H9 (cell line): ENCODE measurements around the gene ROR1. TPM values are rescaled to one million over a fixed set of nuclear protein-coding genes. Genes with fewer than 3 reads are reported as not detected.
A peak's percentile ranks its signal among the peaks of the same experiment; 100 is the strongest.

Experiments used
- DNase-seq: peaks from one replicate; pipeline ENCODE4 v3.0.0-alpha.2; 2017
- H2AFZ ChIP-seq: one replicate; pipeline ENCODE4 v1.6.1; 2013; ENCODE audit warnings: mild to moderate bottlenecking, low read length, control low read depth, moderate library complexity
- H2AK5ac ChIP-seq: 2 replicates; pipeline ENCODE4 v1.6.1; 2013; ENCODE audit warnings: low read length, control low read depth, mixed read lengths; ENCODE audit not compliant: insufficient read length
- H2BK120ac ChIP-seq: one replicate; pipeline ENCODE4 v1.6.1; 2013; ENCODE audit warnings: low read depth, mild to moderate bottlenecking, low read length, control low read depth, inconsistent platforms; ENCODE audit not compliant: poor library complexity, severe bottlenecking
- H2BK12ac ChIP-seq: 2 replicates; pipeline ENCODE4 v1.6.1; 2013; ENCODE audit warnings: low read length, control low read depth, mixed read lengths, low read depth; ENCODE audit not compliant: insufficient read length
- H2BK15ac ChIP-seq: 2 replicates; pipeline ENCODE4 v1.6.1; 2013; ENCODE audit warnings: low read depth, low read length, control low read depth
- H2BK20ac ChIP-seq: one replicate; pipeline ENCODE4 v1.6.1; 2013; ENCODE audit warnings: low read depth, mild to moderate bottlenecking, low read length, control low read depth, inconsistent platforms; ENCODE audit not compliant: poor library complexity, severe bottlenecking
- H2BK5ac ChIP-seq: 2 replicates; pipeline ENCODE4 v1.6.1; 2013; ENCODE audit warnings: low read length, control low read depth, mixed read lengths; ENCODE audit not compliant: insufficient read length
- H3K14ac ChIP-seq: 2 replicates; pipeline ENCODE4 v1.6.1; 2013; ENCODE audit warnings: low read length, control low read depth; ENCODE audit not compliant: insufficient read depth
- H3K18ac ChIP-seq: 2 replicates; pipeline ENCODE4 v1.6.1; 2013; ENCODE audit warnings: low read depth, mild to moderate bottlenecking, mixed read lengths, low read length, control low read depth; ENCODE audit not compliant: insufficient read length
- H3K23ac ChIP-seq: 2 replicates; pipeline ENCODE4 v1.6.1; 2013; ENCODE audit warnings: low read length, control low read depth, mixed read lengths, low read depth; ENCODE audit not compliant: insufficient read length
- H3K23me2 ChIP-seq: 2 replicates; pipeline ENCODE4 v1.6.1; 2013; ENCODE audit warnings: low read depth, mild to moderate bottlenecking, mixed read lengths, low read length, control low read depth; ENCODE audit not compliant: insufficient read length, poor library complexity, severe bottlenecking
- H3K27ac ChIP-seq: 2 replicates; pipeline ENCODE4 v1.5.1; 2013; ENCODE audit warnings: low read length, control low read depth, mixed read lengths, low read depth; ENCODE audit not compliant: insufficient read length
- H3K27me3 ChIP-seq: 2 replicates; pipeline ENCODE4 v1.6.1; 2013; ENCODE audit warnings: low read length, control low read depth, inconsistent platforms; ENCODE audit not compliant: insufficient read depth
- H3K4ac ChIP-seq: 2 replicates; pipeline ENCODE4 v1.6.1; 2013; ENCODE audit warnings: low read depth, mild to moderate bottlenecking, control low read depth, inconsistent platforms, low read length, moderate library complexity
- H3K4me1 ChIP-seq: 2 replicates; pipeline ENCODE4 v1.6.1; 2013; ENCODE audit warnings: low read length, control low read depth, inconsistent platforms; ENCODE audit not compliant: insufficient read depth
- H3K4me2 ChIP-seq: 2 replicates; pipeline ENCODE4 v1.6.1; 2013; ENCODE audit warnings: low read length, control low read depth, mixed read lengths; ENCODE audit not compliant: insufficient read length, insufficient read depth
- H3K56ac ChIP-seq: 2 replicates; pipeline ENCODE4 v1.6.1; 2013; ENCODE audit warnings: low read depth, mild to moderate bottlenecking, mixed read lengths, low read length, control low read depth; ENCODE audit not compliant: insufficient read length
- H3K79me1 ChIP-seq: 2 replicates; pipeline ENCODE4 v1.6.1; 2013; ENCODE audit warnings: low read depth, mild to moderate bottlenecking, moderate library complexity, low read length, control low read depth, inconsistent platforms; ENCODE audit not compliant: insufficient read depth, poor library complexity, severe bottlenecking
- H3K79me2 ChIP-seq: 2 replicates; pipeline ENCODE4 v1.6.1; 2013; ENCODE audit warnings: low read length, control low read depth, inconsistent platforms; ENCODE audit not compliant: insufficient read depth
- H3K9ac ChIP-seq: 2 replicates; pipeline ENCODE4 v1.6.1; 2013; ENCODE audit warnings: low read length, control low read depth, mixed read lengths; ENCODE audit not compliant: insufficient read length; ENCODE audit errors: extremely low read depth
- H3K9me3 ChIP-seq: one replicate; pipeline ENCODE4 v1.6.1; 2013; ENCODE audit warnings: low read depth, low read length, inconsistent platforms; ENCODE audit not compliant: control insufficient read depth
- H3T11ph ChIP-seq: one replicate; pipeline ENCODE4 v1.6.1; 2013; ENCODE audit warnings: mild to moderate bottlenecking, low read length, control low read depth, inconsistent platforms
- H4K20me1 ChIP-seq: one replicate; pipeline ENCODE4 v1.6.1; 2013; ENCODE audit not compliant: control insufficient read depth, insufficient read length, insufficient read depth
- H4K5ac ChIP-seq: 2 replicates; pipeline ENCODE4 v1.6.1; 2013; ENCODE audit warnings: low read depth, mild to moderate bottlenecking, mixed read lengths, low read length, control low read depth; ENCODE audit not compliant: insufficient read length
- H4K8ac ChIP-seq: replicated peaks from 2 replicates; pipeline ENCODE4 v1.6.1; 2013; ENCODE audit warnings: low read length, control low read depth, mixed read lengths, low read depth; ENCODE audit not compliant: insufficient read length
- H4K91ac ChIP-seq: 2 replicates; pipeline ENCODE4 v1.6.1; 2013; ENCODE audit warnings: low read depth, mild to moderate bottlenecking, moderate library complexity, mixed read lengths, low read length, control low read depth; ENCODE audit not compliant: insufficient read length
- H3K27ac Mint-ChIP-seq, 3 experiments: 2 replicates in 2 of 3; 3 replicates in 1 of 3; pipeline ENCODE4 v1.8.0; 2020 to 2021; ENCODE audit warnings: mixed read lengths in 3 of 3, mild to moderate bottlenecking in 1 of 3, moderate library complexity in 1 of 3
- H3K27me3 Mint-ChIP-seq: 2 replicates; pipeline ENCODE4 v1.8.0; 2021; ENCODE audit warnings: low read depth, mild to moderate bottlenecking, moderate library complexity, mixed read lengths
- H3K36me3 Mint-ChIP-seq, 3 experiments: 2 replicates in 2 of 3; 3 replicates in 1 of 3; pipeline ENCODE4 v1.8.0; 2020 to 2021; ENCODE audit warnings: low read depth in 3 of 3, mixed read lengths in 3 of 3; ENCODE audit not compliant: insufficient read depth in 1 of 3
- H3K4me1 Mint-ChIP-seq, 2 experiments: 2 replicates each; pipeline ENCODE4 v1.8.0; 2020; ENCODE audit warnings: mixed read lengths in 2 of 2
- H3K4me3 Mint-ChIP-seq, 2 experiments: 2 replicates in 1 of 2; 3 replicates in 1 of 2; pipeline ENCODE4 v1.8.0; 2020 to 2021; ENCODE audit warnings: mild to moderate bottlenecking in 2 of 2, mixed read lengths in 2 of 2, moderate library complexity in 1 of 2
- H3K9me3 Mint-ChIP-seq, 2 experiments: 2 replicates in 1 of 2; 3 replicates in 1 of 2; pipeline ENCODE4 v1.8.0; 2020; ENCODE audit warnings: mild to moderate bottlenecking in 2 of 2, mixed read lengths in 2 of 2, moderate library complexity in 1 of 2
- WGBS: extraction: QIAGEN DNeasy Blood & Tissue Kit; methylation state at CpG from one replicate; pipeline ENCODE4 v1.1.7; 2013; ENCODE audit warnings: missing lambda C conversion rate, low lambda C conversion rate, mixed read lengths; ENCODE audit not compliant: insufficient read length; ENCODE audit errors: extremely low coverage; 5-methylcytosine and 5-hydroxymethylcytosine counted together
- total RNA-seq: library from RNA; stranded (reverse); gene quantifications from 2 replicates; pipeline ENCODE4 v1.2.1, GENCODE V29; 2021
- TF ChIP-seq, protein P1 (sequence below): fragments of 200-600 bp; sonication (generic); conservative IDR thresholded peaks from 3 replicates; pipeline ENCODE4 v1.8.0; 2021; ENCODE audit warnings: antibody characterized with exemption, mild to moderate bottlenecking

Gene ROR1
- total RNA-seq, 1 experiment from 2014 or later = 75.9 TPM

GRCh38 chr1:63797056-63797726 is 23.4 kb downstream of the ROR1 start:
- Histone ChIP-seq H2BK12ac (no peak overlapping the region), H3K9me3 (no peaks in the 10 kb centered on the region), H2AFZ (no peak overlapping the region), H3K18ac (no peak overlapping the region), H2AK5ac (no peak overlapping the region), H3K23ac (no peak overlapping the region), H4K8ac (no peak overlapping the region), H3K4me1 (peaks cover 31% of the 10 kb centered on the region), H3K79me2 (peaks cover 42% of the 10 kb centered on the region; the same call in 1 of the 2 replicates), H3K56ac (no peak overlapping the region), H3K79me1 (no peaks in the 10 kb centered on the region), H3K4ac (no peak overlapping the region), H3K14ac (no peak overlapping the region), H4K20me1 (no peaks in the 10 kb centered on the region), H3K27me3 (no peaks in the 10 kb centered on the region), H3T11ph (no peak overlapping the region), H4K91ac (no peak overlapping the region), H2BK15ac (no peak overlapping the region), H2BK5ac (no peak overlapping the region), H2BK120ac (no peak overlapping the region), H3K27ac (no peak overlapping the region), H2BK20ac (no peak overlapping the region), H3K23me2 (no peaks in the 10 kb centered on the region), H3K4me2 (no peak overlapping the region), H3K9ac (no peak overlapping the region), H4K5ac (no peak overlapping the region)
- DNase-seq = no peak
- Mint-ChIP-seq H3K9me3 (no peaks in the 10 kb centered on the region), H3K4me3 (peak overlapping the region in 1 of 2 experiments; percentile 33; a peak in 2 of 5 replicates), H3K4me1 (peaks cover 85 to 99% of the 10 kb centered on the region in 2 experiments), H3K27ac (peak overlapping the region in 2 of 3 experiments; percentile 50 to 69; a peak in 3 of 7 replicates), H3K36me3 (peaks cover 0 to 8% (median 1%) of the 10 kb centered on the region in 3 experiments; a peak in 3 of 7 replicates), H3K27me3 (no peaks in the 10 kb centered on the region)
- no CpG with 5 or more reads among the region's 7 CpGs for WGBS
- TF ChIP-seq, protein P1, sequence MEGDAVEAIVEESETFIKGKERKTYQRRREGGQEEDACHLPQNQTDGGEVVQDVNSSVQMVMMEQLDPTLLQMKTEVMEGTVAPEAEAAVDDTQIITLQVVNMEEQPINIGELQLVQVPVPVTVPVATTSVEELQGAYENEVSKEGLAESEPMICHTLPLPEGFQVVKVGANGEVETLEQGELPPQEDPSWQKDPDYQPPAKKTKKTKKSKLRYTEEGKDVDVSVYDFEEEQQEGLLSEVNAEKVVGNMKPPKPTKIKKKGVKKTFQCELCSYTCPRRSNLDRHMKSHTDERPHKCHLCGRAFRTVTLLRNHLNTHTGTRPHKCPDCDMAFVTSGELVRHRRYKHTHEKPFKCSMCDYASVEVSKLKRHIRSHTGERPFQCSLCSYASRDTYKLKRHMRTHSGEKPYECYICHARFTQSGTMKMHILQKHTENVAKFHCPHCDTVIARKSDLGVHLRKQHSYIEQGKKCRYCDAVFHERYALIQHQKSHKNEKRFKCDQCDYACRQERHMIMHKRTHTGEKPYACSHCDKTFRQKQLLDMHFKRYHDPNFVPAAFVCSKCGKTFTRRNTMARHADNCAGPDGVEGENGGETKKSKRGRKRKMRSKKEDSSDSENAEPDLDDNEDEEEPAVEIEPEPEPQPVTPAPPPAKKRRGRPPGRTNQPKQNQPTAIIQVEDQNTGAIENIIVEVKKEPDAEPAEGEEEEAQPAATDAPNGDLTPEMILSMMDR = no peak
